ENCODE data around the gene ROMO1. TPM values are rescaled to one million over a fixed set of nuclear protein-coding genes. Genes with fewer than 3 reads are reported as not detected.

ROMO1 gene
- total and polyA plus RNA-seq, 10 of the 15 experiments (the other 5 are each of a cell fraction or from before 2014, with no cell fraction given): 23.2 to 631 (median 352) TPM

Other genes with a start within 250 kb of the ROMO1 start
Only the 7 nearest of the 9 such genes appear.
- 119 and 121 TPM in 2 replicates for gene ERGIC3, start 157.3 kb upstream of the ROMO1 start, total RNA-seq (2014; rRNA removed)
- 114 and 116 TPM in 2 replicates for gene ERGIC3, start 157.3 kb upstream of the ROMO1 start, total RNA-seq (2014; rRNA removed; fragmentation: Illumina TruSeq; extraction: Trizol)
- 142 and 149 TPM in 2 replicates for gene ERGIC3, start 157.3 kb upstream of the ROMO1 start, total RNA-seq (2021)
- 132 and 210 TPM in 2 replicates for gene ERGIC3, start 157.3 kb upstream of the ROMO1 start, polyA plus RNA-seq (2011; rRNA removed)
- gene ERGIC3, start 157.3 kb upstream of the ROMO1 start, polyA plus RNA-seq (2014; fragmentation: Illumina TruSeq; extraction: Trizol): 143 and 148 TPM in 2 replicates
- gene ERGIC3, start 157.3 kb upstream of the ROMO1 start, polyA plus RNA-seq (2014; fragmentation: Nextera tagmentation; extraction: Ambion mirVana): 100 to 1,000 TPM; 159 to 205 TPM
- 129 and 130 TPM in 2 replicates for gene ERGIC3, start 157.3 kb upstream of the ROMO1 start, polyA plus RNA-seq (2014; rRNA removed)
- 100 to 1,000 TPM in 1 of 2 experiments, 10 to 100 TPM in 1; 90.4 to 101 TPM for gene ERGIC3, start 157.3 kb upstream of the ROMO1 start, polyA plus RNA-seq (2016; fragmentation: Nextera tagmentation; extraction: Ambion mirVana)
- gene SPAG4, start 83.6 kb upstream of the ROMO1 start, total RNA-seq (2014; rRNA removed): 3.1 and 3.5 TPM in 2 replicates
- gene SPAG4, start 83.6 kb upstream of the ROMO1 start, total RNA-seq (2014; rRNA removed; fragmentation: Illumina TruSeq; extraction: Trizol): 2.0 and 2.1 TPM in 2 replicates
- 4.1 and 5.5 TPM in 2 replicates for gene SPAG4, start 83.6 kb upstream of the ROMO1 start, total RNA-seq (2021)
- gene SPAG4, start 83.6 kb upstream of the ROMO1 start, polyA plus RNA-seq (2011; rRNA removed): 7.4 and 12.5 TPM in 2 replicates
- gene SPAG4, start 83.6 kb upstream of the ROMO1 start, polyA plus RNA-seq (2014; fragmentation: Illumina TruSeq; extraction: Trizol): 0.27 and 0.90 TPM in 2 replicates
- 1 to 10 TPM; 1.6 to 2.4 TPM for gene SPAG4, start 83.6 kb upstream of the ROMO1 start, polyA plus RNA-seq (2014; fragmentation: Nextera tagmentation; extraction: Ambion mirVana)
- 2.4 and 3.7 TPM in 2 replicates for gene SPAG4, start 83.6 kb upstream of the ROMO1 start, polyA plus RNA-seq (2014; rRNA removed)
- gene SPAG4, start 83.6 kb upstream of the ROMO1 start, polyA plus RNA-seq (2016; fragmentation: Nextera tagmentation; extraction: Ambion mirVana): 1 to 10 TPM; 1.6 to 3.5 TPM
- gene CPNE1, start 34.5 kb upstream of the ROMO1 start, total RNA-seq (2014; rRNA removed): 185 and 191 TPM in 2 replicates
- 75.7 and 84.9 TPM in 2 replicates for gene CPNE1, start 34.5 kb upstream of the ROMO1 start, total RNA-seq (2014; rRNA removed; fragmentation: Illumina TruSeq; extraction: Trizol)
- gene CPNE1, start 34.5 kb upstream of the ROMO1 start, total RNA-seq (2021): 209 and 214 TPM in 2 replicates
- gene CPNE1, start 34.5 kb upstream of the ROMO1 start, polyA plus RNA-seq (2011; rRNA removed): 90.0 and 125 TPM in 2 replicates
- gene CPNE1, start 34.5 kb upstream of the ROMO1 start, polyA plus RNA-seq (2014; fragmentation: Illumina TruSeq; extraction: Trizol): 96.9 and 136 TPM in 2 replicates
- gene CPNE1, start 34.5 kb upstream of the ROMO1 start, polyA plus RNA-seq (2014; fragmentation: Nextera tagmentation; extraction: Ambion mirVana): 100 to 1,000 TPM in 1 of 2 experiments, 10 to 100 TPM in 1; 85.7 to 127 TPM
- 155 and 157 TPM in 2 replicates for gene CPNE1, start 34.5 kb upstream of the ROMO1 start, polyA plus RNA-seq (2014; rRNA removed)
- 100 to 1,000 TPM; 165 to 184 TPM for gene CPNE1, start 34.5 kb upstream of the ROMO1 start, polyA plus RNA-seq (2016; fragmentation: Nextera tagmentation; extraction: Ambion mirVana)
- 42.4 and 51.4 TPM in 2 replicates for gene RBM12, start 34.5 kb upstream of the ROMO1 start, total RNA-seq (2014; rRNA removed)
- 61.5 and 68.4 TPM in 2 replicates for gene RBM12, start 34.5 kb upstream of the ROMO1 start, total RNA-seq (2014; rRNA removed; fragmentation: Illumina TruSeq; extraction: Trizol)
- gene RBM12, start 34.5 kb upstream of the ROMO1 start, total RNA-seq (2021): 119 and 126 TPM in 2 replicates
- 142 and 153 TPM in 2 replicates for gene RBM12, start 34.5 kb upstream of the ROMO1 start, polyA plus RNA-seq (2011; rRNA removed)
- gene RBM12, start 34.5 kb upstream of the ROMO1 start, polyA plus RNA-seq (2014; fragmentation: Illumina TruSeq; extraction: Trizol): 136 and 144 TPM in 2 replicates
- 10 to 100 TPM in 1 of 2 experiments, 1 to 10 TPM in 1; 4.7 to 11.4 TPM for gene RBM12, start 34.5 kb upstream of the ROMO1 start, polyA plus RNA-seq (2014; fragmentation: Nextera tagmentation; extraction: Ambion mirVana)
- 61.5 and 70.9 TPM in 2 replicates for gene RBM12, start 34.5 kb upstream of the ROMO1 start, polyA plus RNA-seq (2014; rRNA removed)
- 10 to 100 TPM; 46.6 to 48.6 TPM for gene RBM12, start 34.5 kb upstream of the ROMO1 start, polyA plus RNA-seq (2016; fragmentation: Nextera tagmentation; extraction: Ambion mirVana)
- gene NFS1, start 53 bp upstream of the ROMO1 start, total RNA-seq (2014; rRNA removed): 36.9 and 46.6 TPM in 2 replicates
- 26.9 and 28.2 TPM in 2 replicates for gene NFS1, start 53 bp upstream of the ROMO1 start, total RNA-seq (2014; rRNA removed; fragmentation: Illumina TruSeq; extraction: Trizol)
- 40.2 and 41.0 TPM in 2 replicates for gene NFS1, start 53 bp upstream of the ROMO1 start, total RNA-seq (2021)
- gene NFS1, start 53 bp upstream of the ROMO1 start, polyA plus RNA-seq (2011; rRNA removed): 55.3 and 62.9 TPM in 2 replicates
- 32.3 and 34.4 TPM in 2 replicates for gene NFS1, start 53 bp upstream of the ROMO1 start, polyA plus RNA-seq (2014; fragmentation: Illumina TruSeq; extraction: Trizol)
- 10 to 100 TPM in 1 of 2 experiments, 1 to 10 TPM in 1; 9.2 to 17.8 TPM for gene NFS1, start 53 bp upstream of the ROMO1 start, polyA plus RNA-seq (2014; fragmentation: Nextera tagmentation; extraction: Ambion mirVana)
- 69.2 and 74.1 TPM in 2 replicates for gene NFS1, start 53 bp upstream of the ROMO1 start, polyA plus RNA-seq (2014; rRNA removed)
- 10 to 100 TPM; 41.1 to 45.0 TPM for gene NFS1, start 53 bp upstream of the ROMO1 start, polyA plus RNA-seq (2016; fragmentation: Nextera tagmentation; extraction: Ambion mirVana)
- 261 and 305 TPM in 2 replicates for gene RBM39, start 42.9 kb downstream of the ROMO1 start, total RNA-seq (2014; rRNA removed)
- 280 and 283 TPM in 2 replicates for gene RBM39, start 42.9 kb downstream of the ROMO1 start, total RNA-seq (2014; rRNA removed; fragmentation: Illumina TruSeq; extraction: Trizol)
- gene RBM39, start 42.9 kb downstream of the ROMO1 start, total RNA-seq (2021): 188 and 216 TPM in 2 replicates
- 248 and 261 TPM in 2 replicates for gene RBM39, start 42.9 kb downstream of the ROMO1 start, polyA plus RNA-seq (2011; rRNA removed)
- gene RBM39, start 42.9 kb downstream of the ROMO1 start, polyA plus RNA-seq (2014; fragmentation: Illumina TruSeq; extraction: Trizol): 205 and 235 TPM in 2 replicates
- 100 to 1,000 TPM; 135 to 150 TPM for gene RBM39, start 42.9 kb downstream of the ROMO1 start, polyA plus RNA-seq (2014; fragmentation: Nextera tagmentation; extraction: Ambion mirVana)
- gene RBM39, start 42.9 kb downstream of the ROMO1 start, polyA plus RNA-seq (2014; rRNA removed): 163 and 180 TPM in 2 replicates
- gene RBM39, start 42.9 kb downstream of the ROMO1 start, polyA plus RNA-seq (2016; fragmentation: Nextera tagmentation; extraction: Ambion mirVana): 100 to 1,000 TPM; 219 to 232 TPM
- gene PHF20, start 72.6 kb downstream of the ROMO1 start, total RNA-seq (2014; rRNA removed): 35.5 and 44.0 TPM in 2 replicates
- 45.0 and 45.1 TPM in 2 replicates for gene PHF20, start 72.6 kb downstream of the ROMO1 start, total RNA-seq (2014; rRNA removed; fragmentation: Illumina TruSeq; extraction: Trizol)
- gene PHF20, start 72.6 kb downstream of the ROMO1 start, total RNA-seq (2021): 41.7 and 49.0 TPM in 2 replicates
- gene PHF20, start 72.6 kb downstream of the ROMO1 start, polyA plus RNA-seq (2011; rRNA removed): 31.6 and 43.4 TPM in 2 replicates
- gene PHF20, start 72.6 kb downstream of the ROMO1 start, polyA plus RNA-seq (2014; fragmentation: Illumina TruSeq; extraction: Trizol): 48.5 and 52.0 TPM in 2 replicates
- 10 to 100 TPM; 90.7 to 91.2 TPM for gene PHF20, start 72.6 kb downstream of the ROMO1 start, polyA plus RNA-seq (2014; fragmentation: Nextera tagmentation; extraction: Ambion mirVana)
- 44.9 TPM in 2 replicates for gene PHF20, start 72.6 kb downstream of the ROMO1 start, polyA plus RNA-seq (2014; rRNA removed)
- gene PHF20, start 72.6 kb downstream of the ROMO1 start, polyA plus RNA-seq (2016; fragmentation: Nextera tagmentation; extraction: Ambion mirVana): 10 to 100 TPM; 53.1 to 53.5 TPM

Data from GM12878 (cell line).